Measurements from ENCODE around the gene EHD4.

DNA sequence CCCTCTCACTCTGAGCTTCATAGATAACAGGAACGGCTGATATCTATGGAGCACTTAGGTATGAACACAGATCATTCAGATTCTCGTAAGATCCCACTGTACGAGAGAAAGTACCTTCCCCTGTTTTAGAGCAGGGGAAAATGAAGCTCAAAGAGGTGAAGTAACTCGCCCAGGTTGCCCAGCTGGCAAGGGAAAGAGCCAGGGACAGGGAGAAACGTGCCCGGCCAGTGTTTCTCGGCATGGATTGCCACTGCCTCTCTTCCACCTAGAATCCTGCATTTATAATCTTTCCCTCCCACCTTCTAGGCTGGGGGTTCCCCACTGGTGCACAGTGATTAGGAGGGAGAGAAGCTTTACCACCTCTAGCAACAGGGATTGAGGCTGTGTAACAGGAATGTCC, 39.0 kb downstream of the EHD4 start:
- TF ChIP-seq, protein P1, sequence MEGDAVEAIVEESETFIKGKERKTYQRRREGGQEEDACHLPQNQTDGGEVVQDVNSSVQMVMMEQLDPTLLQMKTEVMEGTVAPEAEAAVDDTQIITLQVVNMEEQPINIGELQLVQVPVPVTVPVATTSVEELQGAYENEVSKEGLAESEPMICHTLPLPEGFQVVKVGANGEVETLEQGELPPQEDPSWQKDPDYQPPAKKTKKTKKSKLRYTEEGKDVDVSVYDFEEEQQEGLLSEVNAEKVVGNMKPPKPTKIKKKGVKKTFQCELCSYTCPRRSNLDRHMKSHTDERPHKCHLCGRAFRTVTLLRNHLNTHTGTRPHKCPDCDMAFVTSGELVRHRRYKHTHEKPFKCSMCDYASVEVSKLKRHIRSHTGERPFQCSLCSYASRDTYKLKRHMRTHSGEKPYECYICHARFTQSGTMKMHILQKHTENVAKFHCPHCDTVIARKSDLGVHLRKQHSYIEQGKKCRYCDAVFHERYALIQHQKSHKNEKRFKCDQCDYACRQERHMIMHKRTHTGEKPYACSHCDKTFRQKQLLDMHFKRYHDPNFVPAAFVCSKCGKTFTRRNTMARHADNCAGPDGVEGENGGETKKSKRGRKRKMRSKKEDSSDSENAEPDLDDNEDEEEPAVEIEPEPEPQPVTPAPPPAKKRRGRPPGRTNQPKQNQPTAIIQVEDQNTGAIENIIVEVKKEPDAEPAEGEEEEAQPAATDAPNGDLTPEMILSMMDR (IDR thresholded peaks at IDR 0.05; ENCODE audit: borderline replicate concordance, extremely low read depth, low read length, poor library complexity, severe bottlenecking), result no peak
- TF ChIP-seq EZH2 (IDR thresholded peaks at IDR 0.05; ENCODE audit: borderline replicate concordance, low read depth, low read length, severe bottlenecking), result no peak

Measured in DND-41 (cell line).